ENCODE measurements around the gene ROR1.
"Not testable (repeated sequence)": the region's sequence is repeated elsewhere in the genome, so short reads cannot be mapped to it uniquely, and the experiment has no call there.

The ROR1 gene

GRCh38 chr1:63759778-63760177 lies 14.0 kb upstream of the ROR1 start:
- DNase-seq (ENCODE audit: low read depth), result no peak

- no peak for DNase-seq (ENCODE audit: low read depth)
Measured at GRCh38 chr1:63770381-63770780, 3.4 kb upstream of the ROR1 start.

- DNase-seq (ENCODE audit: low read depth), result no peak
Measured at GRCh38 chr1:63772201-63772600, 1.6 kb upstream of the ROR1 start.

GRCh38 chr1:63772876-63773275 lies 941 bp upstream of the ROR1 start:
- DNase-seq (ENCODE audit: low read depth), result no peak

- DNase-seq (ENCODE audit: low read depth), result no peak
Measured at GRCh38 chr1:63773496-63773814, 362 bp upstream of the ROR1 start.

GRCh38 chr1:63774617-63775417 lies 1.0 kb downstream of the ROR1 start:
- no peak for DNase-seq (ENCODE audit: low read depth)

- no peak for DNase-seq (ENCODE audit: low read depth)
Measured at GRCh38 chr1:63775418-63776127, 1.8 kb downstream of the ROR1 start.

GRCh38 chr1:63777286-63777685 lies 3.5 kb downstream of the ROR1 start:
- DNase-seq (ENCODE audit: low read depth), result no peak

GRCh38 chr1:63777965-63778880 lies 4.4 kb downstream of the ROR1 start:
- no peak for DNase-seq (ENCODE audit: low read depth)

- DNase-seq (ENCODE audit: low read depth), result no peak
Measured at GRCh38 chr1:63779338-63780211, 5.8 kb downstream of the ROR1 start.

GRCh38 chr1:63780565-63780964 lies 6.7 kb downstream of the ROR1 start:
- no peak for DNase-seq (ENCODE audit: low read depth)

- DNase-seq (ENCODE audit: low read depth), result no peak
Measured at GRCh38 chr1:63782982-63783381, 9.2 kb downstream of the ROR1 start.

GRCh38 chr1:63784083-63784482 lies 10.3 kb downstream of the ROR1 start:
- DNase-seq (ENCODE audit: low read depth), result no peak

GRCh38 chr1:63784489-63785390 lies 10.9 kb downstream of the ROR1 start:
- DNase-seq (ENCODE audit: low read depth), result no peak

GRCh38 chr1:63787270-63787669 lies 13.5 kb downstream of the ROR1 start:
- not testable (repeated sequence) for DNase-seq (ENCODE audit: low read depth)

- no peak for DNase-seq (ENCODE audit: low read depth)
Measured at GRCh38 chr1:63787875-63788274, 14.1 kb downstream of the ROR1 start.

- DNase-seq (ENCODE audit: low read depth), result no peak
Measured at GRCh38 chr1:63789856-63790605, 16.2 kb downstream of the ROR1 start.

- DNase-seq (ENCODE audit: low read depth), result no peak
Measured at GRCh38 chr1:63790989-63791388, 17.2 kb downstream of the ROR1 start.

GRCh38 chr1:63792152-63792551 lies 18.3 kb downstream of the ROR1 start:
- DNase-seq (ENCODE audit: low read depth), result no peak

- no peak for DNase-seq (ENCODE audit: low read depth)
Measured at GRCh38 chr1:63793741-63794240, 20.0 kb downstream of the ROR1 start.
